ENCODE results near the gene ZPBP2. TPM values are rescaled to one million over a fixed set of nuclear protein-coding genes. Genes with fewer than 3 reads are reported as not detected.
"Not testable (repeated sequence)": the region's sequence is repeated elsewhere in the genome, so short reads cannot be mapped to it uniquely, and the experiment has no call there.

ZPBP2 gene
- total RNA-seq, 1 experiment from 2014 or later = not detected

DNA sequence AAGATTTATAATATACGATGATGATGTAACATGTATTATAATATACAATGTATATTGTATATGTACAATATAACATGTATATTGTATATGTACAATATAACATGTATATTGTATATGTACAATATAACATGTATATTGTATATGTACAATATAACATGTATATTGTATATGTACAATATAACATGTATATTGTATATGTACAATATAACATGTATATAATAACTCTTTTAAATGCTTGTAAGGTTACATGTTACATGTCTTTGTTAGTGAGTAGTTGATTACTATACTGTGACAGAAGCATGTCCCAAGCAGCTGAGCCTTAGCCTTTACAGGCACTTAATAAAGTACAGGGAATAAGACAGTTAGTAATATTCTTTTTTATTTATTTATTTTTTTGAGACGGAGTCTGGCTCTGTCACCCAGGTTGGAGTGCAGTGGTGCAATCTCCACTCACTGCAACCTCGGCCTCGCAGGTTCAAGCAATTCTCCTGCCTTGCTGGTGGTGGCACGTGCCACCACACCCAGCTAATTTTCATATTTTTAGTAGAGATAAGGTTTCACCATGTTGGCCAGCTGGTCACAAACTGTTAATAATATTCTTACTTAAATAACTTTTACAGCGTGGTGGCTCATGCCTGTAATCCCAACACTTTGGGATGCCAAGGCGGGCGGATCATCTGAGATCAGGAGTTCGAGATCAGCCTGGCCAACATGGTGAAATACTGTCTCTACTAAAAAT lies 11.9 kb upstream of the ZPBP2 start:
- not testable (repeated sequence) for DNase-seq (ENCODE audit: low read depth)

GRCh38 chr17:39861235-39861634 lies 6.8 kb upstream of the ZPBP2 start:
- no peak for DNase-seq (ENCODE audit: low read depth)

- no peak for DNase-seq (ENCODE audit: low read depth)
Measured at GRCh38 chr17:39863244-39863917, 4.6 kb upstream of the ZPBP2 start.

DNA sequence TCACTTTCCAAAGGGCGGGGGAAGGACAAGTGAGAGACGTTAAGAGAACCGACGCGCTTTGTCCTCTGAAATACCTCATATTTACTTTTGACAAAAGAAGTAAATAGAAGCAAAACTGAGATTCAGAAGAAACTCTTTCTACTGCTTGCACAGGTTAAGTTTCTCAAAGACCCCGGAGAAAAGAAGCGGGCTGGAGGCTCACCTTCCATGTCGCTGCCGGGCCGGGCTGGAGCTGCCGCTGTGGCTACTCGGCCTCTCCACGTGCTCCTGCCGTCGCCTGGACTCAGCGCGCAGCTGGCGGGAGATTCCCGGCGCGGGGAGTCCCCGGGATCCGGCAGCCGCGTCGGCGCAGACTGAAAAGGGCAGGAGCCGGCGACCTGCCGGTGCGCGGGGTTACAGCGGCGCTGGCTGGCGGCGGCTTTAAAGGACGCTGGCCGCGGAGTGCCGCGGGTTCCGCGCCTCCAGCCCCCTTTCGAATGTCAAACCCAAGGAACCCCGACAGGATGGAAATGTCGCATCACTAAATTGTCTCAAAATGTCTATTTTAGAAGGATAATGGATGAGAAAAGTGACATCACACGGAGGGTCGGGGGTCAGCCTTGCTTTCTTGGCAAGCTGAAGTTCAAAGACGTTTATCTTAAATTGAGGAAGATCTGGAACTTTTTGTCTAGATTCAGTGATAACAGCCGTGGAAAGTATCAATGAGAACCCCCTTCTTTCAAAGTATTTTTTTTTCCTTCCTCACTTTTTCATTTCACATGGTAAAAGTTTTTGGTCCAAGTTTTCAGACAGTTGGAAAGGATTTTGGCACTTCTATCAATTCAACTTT lies 3.9 kb upstream of the ZPBP2 start, which contains the start of gene IKZF3:
TSS of gene IKZF3 (minus strand) at position 395 of the 829 bp plus-strand sequence. CDS start at position 209, 186 bp downstream.
- peak; percentile 30 for DNase-seq (ENCODE audit: low read depth)

GRCh38 chr17:39866013-39866730 lies 1.8 kb upstream of the ZPBP2 start:
- no peak for DNase-seq (ENCODE audit: low read depth)

GRCh38 chr17:39867084-39867879 lies 720 bp upstream of the ZPBP2 start:
- DNase-seq (ENCODE audit: low read depth) = no peak

DNA sequence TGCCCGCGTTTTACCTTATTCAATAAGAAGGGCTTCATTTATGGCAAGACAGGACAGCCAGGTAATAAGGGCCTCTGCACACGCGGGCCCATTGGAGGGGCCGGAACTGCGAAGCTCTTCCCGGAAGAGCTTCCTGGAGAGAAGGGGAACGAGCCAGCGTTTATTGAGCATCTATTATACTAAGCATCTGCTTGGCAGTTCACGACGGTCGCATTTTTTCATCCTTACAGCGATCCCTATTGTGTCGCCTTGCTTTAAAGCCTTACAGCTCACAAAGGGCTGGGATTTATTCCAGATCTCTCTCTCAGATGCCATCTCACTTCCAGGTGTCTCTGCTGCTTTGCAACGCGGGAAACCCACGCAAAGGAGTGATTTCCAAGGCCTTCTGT lies 546 bp downstream of the ZPBP2 start:
- no peak for DNase-seq (ENCODE audit: low read depth)

- DNase-seq (ENCODE audit: low read depth) = no peak
Measured at GRCh38 chr17:39870776-39871175, 2.8 kb downstream of the ZPBP2 start.

- DNase-seq (ENCODE audit: low read depth) = no peak
Measured at GRCh38 chr17:39871801-39872200, 3.8 kb downstream of the ZPBP2 start.

GRCh38 chr17:39872751-39873150 lies 4.7 kb downstream of the ZPBP2 start:
- DNase-seq (ENCODE audit: low read depth) = peak; percentile 38

DNA sequence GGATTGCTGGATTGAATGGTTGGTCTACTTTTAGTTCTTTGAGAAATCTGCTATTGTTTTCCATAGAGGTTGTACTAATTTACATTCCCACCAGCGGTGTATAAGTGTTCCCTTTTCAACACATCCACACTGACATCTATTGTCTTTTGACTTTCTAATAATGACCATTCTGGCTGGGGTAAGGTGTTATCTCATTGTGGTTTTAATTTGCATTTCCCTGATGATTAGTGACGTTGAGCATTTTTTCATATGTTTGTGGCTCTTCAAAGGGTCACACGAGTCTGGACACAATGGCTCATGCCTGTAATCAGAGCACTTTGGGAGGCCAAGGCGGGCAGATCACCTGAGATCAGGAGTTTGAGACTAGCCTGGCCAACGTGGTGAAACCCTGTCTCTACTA lies 18.1 kb downstream of the ZPBP2 start:
- not testable (repeated sequence) for DNase-seq (ENCODE audit: low read depth)

DNA sequence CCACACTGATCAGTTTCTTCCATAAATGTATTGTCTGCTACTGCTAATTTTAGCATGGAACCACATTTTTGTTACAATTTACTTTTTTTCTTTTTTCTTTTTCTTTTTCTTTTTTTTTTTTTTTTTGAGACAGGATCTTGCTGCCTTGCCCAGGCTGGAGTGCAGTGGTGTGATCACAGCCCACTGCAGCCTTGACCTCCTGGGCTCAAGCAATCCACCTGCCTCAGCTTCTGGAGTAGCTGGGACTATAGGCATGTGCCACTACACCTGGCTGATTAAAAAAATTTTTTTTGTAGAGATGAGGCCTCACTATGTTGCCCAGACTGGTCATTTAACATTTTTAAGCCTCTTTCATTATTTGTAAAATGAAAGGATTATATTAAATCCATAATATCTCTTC lies 19.1 kb downstream of the ZPBP2 start:
- DNase-seq (ENCODE audit: low read depth) = no peak

GRCh38 chr17:39889200-39889599 lies 21.2 kb downstream of the ZPBP2 start:
- no peak for DNase-seq (ENCODE audit: low read depth)

DNA sequence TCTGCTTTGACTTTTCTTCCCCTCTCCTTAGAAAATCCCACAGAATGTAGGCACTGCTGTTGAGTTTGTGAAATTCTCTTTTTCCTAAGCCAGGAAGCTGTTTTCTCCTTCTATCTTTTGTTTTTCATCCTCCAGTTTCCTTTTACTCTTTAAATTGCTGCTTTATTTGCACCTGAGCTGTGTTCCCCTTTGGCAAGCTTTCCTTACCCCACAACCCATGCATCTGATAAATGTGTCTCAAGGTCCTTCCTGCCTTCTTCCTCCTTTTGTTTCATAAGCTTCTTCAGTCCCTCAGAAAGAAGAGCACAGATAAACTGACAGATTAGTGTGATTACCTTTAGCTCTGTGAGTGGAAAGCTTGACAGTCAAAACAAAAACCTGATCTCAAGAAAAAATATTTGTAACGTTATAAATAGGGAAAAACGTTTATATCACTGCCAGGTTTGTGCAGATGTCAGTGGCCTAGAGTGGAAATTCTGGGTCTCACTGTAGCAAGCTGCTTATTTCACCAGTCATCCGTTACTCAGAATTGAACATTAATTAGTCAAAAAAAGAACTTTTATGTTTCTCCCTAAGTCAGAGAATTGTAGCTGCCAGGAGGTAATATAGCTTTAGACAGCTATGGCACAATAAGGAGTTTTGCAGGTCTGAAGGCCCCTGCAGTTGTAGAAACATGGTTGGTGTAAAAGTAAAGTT lies 26.8 kb downstream of the ZPBP2 start:
- no peak for DNase-seq (ENCODE audit: low read depth)

GRCh38 chr17:39898088-39898487 lies 30.1 kb downstream of the ZPBP2 start:
- no peak for DNase-seq (ENCODE audit: low read depth)

- DNase-seq (ENCODE audit: low read depth) = no peak
Measured at GRCh38 chr17:39899215-39899614, 31.2 kb downstream of the ZPBP2 start.

DNA sequence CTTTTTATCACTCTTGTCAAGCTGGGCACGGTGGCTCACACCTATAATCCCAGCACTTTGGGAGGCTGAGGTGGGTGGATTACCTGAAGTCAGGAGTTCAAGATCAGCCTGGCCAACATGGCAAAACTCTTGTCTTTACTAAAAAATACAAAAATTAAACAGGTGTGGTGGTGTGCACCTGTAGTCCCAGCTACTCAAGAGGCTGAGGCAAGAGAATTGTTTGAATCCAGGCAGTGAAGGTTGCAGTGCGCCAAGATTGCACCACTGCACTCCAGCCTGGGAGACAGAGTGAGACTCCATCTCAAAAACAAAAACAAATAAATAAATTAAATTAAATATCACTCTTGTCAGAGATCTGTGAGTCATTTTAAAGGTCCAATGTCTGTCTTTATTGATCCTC lies 34.0 kb downstream of the ZPBP2 start:
- DNase-seq (ENCODE audit: low read depth) = not testable (repeated sequence)

DNA sequence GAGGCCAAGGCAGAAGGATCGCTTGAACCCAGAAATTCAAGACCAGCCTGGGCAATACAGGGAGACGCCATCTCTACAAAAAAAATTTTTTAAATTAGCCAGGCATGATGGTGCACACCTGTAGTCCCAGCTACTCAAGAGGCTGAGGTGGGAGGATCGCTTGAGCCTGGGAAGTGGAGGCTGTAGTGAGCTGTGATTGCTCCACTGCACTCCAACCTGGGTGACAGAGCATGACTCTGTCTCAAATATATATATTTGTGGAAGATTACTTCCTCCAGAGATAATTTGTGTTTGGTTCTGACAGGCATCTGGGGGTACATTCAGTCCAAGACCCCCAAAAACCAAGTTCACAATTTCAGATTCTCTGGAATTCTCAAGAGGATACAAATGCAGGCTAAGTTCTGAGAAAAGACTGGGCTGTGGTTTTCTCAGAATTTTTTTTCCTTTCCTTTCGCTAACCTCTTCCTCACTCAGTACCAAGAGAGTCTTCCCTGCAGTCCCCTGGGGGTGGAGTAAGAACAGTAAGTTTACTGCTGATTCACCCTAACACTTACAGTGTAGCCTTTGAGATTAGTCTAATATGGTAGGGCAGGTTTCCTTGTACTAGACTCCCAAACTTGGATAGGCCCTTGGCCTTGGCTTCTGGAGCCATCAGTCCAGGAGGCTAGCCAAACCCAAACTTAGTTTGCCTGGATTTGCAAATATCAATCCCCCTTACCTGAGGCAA lies 35.3 kb downstream of the ZPBP2 start:
- peak; percentile 44 for DNase-seq (ENCODE audit: low read depth)

- DNase-seq (ENCODE audit: low read depth) = no peak
Measured at GRCh38 chr17:39904990-39905288, 36.9 kb downstream of the ZPBP2 start.

Data from M059J (cell line).